ENCODE results near the gene NPB. TPM values are rescaled to one million over a fixed set of nuclear protein-coding genes. Genes with fewer than 3 reads are reported as not detected.

Gene NPB
- total RNA-seq, 2 experiments from 2014 or later = not detected

DNA sequence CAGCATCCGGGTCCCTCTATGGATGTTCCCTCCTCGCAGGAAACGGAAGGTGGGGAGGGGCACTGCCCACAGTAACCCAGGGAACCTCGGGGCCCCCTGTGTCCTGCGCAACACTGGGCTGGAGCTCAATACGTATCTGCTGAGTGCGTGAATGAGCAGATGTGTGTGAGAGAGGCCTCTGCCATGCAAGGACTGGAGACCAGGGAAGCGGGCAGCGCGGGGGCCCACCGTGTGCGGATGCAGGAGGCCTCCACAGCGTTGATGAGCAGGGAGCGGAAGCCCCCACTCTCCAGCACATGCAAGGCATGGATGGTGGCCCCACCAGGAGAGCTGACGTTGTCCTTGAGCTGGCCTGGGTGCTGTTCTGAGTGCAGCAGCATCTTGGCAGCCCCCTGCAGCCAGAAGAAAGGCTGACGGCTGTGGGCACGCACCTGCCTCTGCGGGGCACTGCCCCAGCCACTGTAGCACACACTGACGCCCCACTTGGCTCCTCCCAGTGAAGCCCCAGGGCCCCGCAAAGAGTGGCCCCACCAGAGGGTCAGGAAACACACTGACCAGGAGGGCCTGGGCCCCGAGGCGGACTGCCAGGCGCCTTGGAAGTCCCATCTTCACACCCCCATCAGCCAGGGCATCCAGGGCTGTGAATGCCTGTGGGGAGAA lies 32.2 kb downstream of the NPB start:
- CTCF ChIA-PET = interaction anchor here (1.1 kb wide), 1 partner anchor 28 kb away, joined by 3 read pairs; no protein-coding TSS in a partner anchor
- intact Hi-C loops (cut with micrococcal nuclease) = no loop called here
- Mint-ChIP-seq H3K9me3 (no peaks in the 10 kb centered on the region), H3K4me1 (ENCODE audit: low read depth) (peaks cover 10% of the 10 kb centered on the region), H3K27me3 (peaks cover 7% of the 10 kb centered on the region), H3K4me3 (peak overlapping the region; percentile 9), H3K27ac (no peak overlapping the region), H3K36me3 (peaks cover 32% of the 10 kb centered on the region)
- no peak for DNase-seq
- POLR2A ChIA-PET = interaction anchor here (0.6 kb wide), 1 partner anchor 63 kb away, joined by 4 read pairs; no protein-coding TSS in a partner anchor

DNA sequence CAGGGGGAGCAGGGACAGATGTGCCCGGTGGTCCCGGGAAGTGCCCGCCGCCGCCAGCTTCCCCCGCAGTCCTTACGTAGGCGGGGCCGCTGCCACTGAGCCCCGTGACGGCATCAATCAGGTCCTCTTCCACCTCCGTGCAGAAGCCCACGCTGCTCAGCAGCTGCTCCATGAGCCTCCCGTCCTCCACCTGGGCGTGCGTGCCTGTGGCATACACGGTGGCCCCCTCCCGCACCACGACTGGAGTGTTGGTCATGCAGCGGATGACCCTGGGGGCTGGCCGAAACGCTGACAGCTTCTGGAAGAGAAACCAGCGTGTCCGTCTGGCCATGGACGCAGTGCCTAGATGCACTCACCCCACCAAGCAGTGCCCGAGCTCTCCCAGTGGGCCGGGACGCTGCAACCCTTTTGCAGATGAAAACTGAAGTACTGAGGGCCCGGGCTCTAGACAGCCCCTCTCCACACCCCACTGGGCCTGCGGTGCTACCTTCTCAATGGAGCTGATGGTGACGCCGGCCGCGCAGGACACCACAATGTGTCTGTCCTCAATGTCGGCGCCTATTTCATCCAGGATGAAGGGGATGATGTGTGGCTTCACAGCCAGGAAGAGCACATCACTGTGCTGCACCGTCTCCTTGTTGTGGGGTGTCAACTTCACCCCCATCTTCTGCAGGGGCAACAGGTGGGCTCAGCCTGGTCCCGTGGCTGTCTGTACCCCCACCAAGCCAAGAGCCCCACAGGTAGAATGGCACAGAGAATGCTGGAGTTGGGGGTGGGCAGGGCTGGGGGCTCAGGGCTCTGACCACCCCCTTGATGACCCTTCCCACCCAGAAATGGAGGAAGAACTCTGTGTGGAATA lies 33.0 kb downstream of the NPB start:
- CTCF ChIA-PET = interaction anchor here (0.8 to 1.1 kb wide), 2 partner anchors 25 to 27 kb away, joined by 3 read pairs; no protein-coding TSS in a partner anchor
- no peak for DNase-seq

DNA sequence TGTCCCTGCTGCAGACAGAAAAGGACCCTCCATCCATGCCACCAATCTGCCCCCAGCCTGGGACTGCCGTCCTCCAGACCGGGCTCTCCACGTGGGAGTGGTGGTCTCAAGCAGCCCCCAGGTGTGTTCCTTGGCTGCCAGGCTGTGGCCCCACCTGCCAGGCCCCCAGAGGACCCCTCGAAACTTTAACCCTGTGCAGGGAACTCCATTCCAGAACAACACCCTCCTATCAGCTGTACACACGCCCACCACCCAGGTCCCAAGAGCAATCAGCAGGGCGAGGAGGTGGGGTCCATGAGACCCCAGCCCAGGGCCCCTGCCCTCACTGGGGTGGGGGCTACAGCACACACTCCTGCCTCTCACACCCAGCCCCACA lies 33.7 kb downstream of the NPB start:
- H3K27ac Mint-ChIP-seq = no peak overlapping the region
- H3K9me3 Mint-ChIP-seq = no peaks in the 10 kb centered on the region
- H3K4me1 Mint-ChIP-seq (ENCODE audit: low read depth) = peaks cover 10% of the 10 kb centered on the region
- peaks cover 1% of the 10 kb centered on the region for H3K27me3 Mint-ChIP-seq
- H3K36me3 Mint-ChIP-seq = peaks cover 32% of the 10 kb centered on the region
- ChIA-PET POLR2A (no interaction called here), CTCF (interaction anchor here (0.8 to 1.0 kb wide), 2 partner anchors 24 kb away, joined by 3 to 4 read pairs; no protein-coding TSS in a partner anchor)
- peak overlapping the region; percentile 84 for H3K4me3 Mint-ChIP-seq
- intact Hi-C loops (cut with micrococcal nuclease) = loop anchor here (2.0 kb wide), 1 partner anchor 41 kb away; the partner anchor contains the start of gene ASPSCR1
- no peak for DNase-seq

More for the DNA sequence above, 33.0 kb downstream of the NPB start:
- Mint-ChIP-seq H3K4me3 (peak overlapping the region; percentile 84), H3K4me1 (ENCODE audit: low read depth) (peaks cover 10% of the 10 kb centered on the region), H3K36me3 (peaks cover 32% of the 10 kb centered on the region), H3K27me3 (peaks cover under 1% of the 10 kb centered on the region), H3K27ac (no peak overlapping the region), H3K9me3 (no peaks in the 10 kb centered on the region)
- intact Hi-C loops (cut with micrococcal nuclease) = no loop called here
- POLR2A ChIA-PET = no interaction called here

DNA sequence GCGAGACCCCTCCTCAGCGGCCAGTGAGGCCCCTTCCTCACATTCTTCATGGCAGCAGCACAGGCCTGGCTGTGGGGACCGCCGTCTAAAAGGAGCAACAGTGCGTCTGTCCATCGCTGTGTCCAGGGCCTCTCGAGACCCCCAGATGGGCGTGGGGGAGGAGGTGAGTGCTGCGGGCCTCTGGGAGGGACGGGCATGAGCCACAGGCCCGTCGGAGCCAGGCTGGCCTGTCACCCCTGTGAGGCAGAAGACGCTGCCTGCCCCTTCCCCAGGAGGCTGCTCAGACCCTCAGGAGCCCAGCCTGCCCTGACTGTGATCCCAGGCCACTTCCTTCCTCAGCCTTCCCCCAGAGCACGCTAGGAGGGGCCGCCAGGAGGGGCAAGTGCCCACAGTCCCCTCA lies 37.2 kb downstream of the NPB start:
- H3K27ac Mint-ChIP-seq = no peak overlapping the region
- H3K27me3 Mint-ChIP-seq = peaks cover 2% of the 10 kb centered on the region
- intact Hi-C loops (cut with micrococcal nuclease) = no loop called here
- peaks cover 10% of the 10 kb centered on the region for H3K4me1 Mint-ChIP-seq (ENCODE audit: low read depth)
- peaks cover 18% of the 10 kb centered on the region for H3K36me3 Mint-ChIP-seq
- ChIA-PET POLR2A (no interaction called here), CTCF (interaction anchor here (1.4 kb wide), 1 partner anchor 11 kb away, joined by 3 read pairs; the partner anchor contains the start of gene MAFG)
- H3K4me3 Mint-ChIP-seq = no peak overlapping the region
- DNase-seq = no peak
- H3K9me3 Mint-ChIP-seq = no peaks in the 10 kb centered on the region

DNA sequence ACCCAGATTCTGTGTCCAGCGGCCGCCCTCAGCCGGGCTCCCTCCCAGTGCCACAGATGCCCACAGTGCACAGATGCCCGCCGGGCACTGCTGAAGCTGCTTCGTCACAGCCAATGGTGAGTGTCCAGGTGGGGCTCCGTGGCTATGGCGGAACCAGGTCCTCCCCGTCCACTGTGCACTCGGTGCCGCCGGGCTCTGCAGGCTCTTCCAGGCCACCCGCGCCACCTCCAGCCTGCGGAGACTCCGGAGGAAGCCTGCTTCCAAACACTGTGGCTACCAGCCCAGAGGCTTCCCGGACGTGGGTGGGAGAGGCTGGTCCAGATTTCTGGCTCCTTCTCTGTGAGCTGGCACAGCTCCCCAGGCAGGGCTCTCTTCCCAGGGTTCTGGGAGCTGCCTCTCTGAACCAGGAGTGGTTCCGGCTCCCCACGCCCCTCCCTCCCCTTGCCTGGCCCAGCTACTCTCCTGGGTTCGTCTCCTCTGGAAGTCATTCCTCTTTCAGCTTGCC lies 37.9 kb downstream of the NPB start:
- intact Hi-C loops (cut with micrococcal nuclease) = no loop called here
- H3K36me3 Mint-ChIP-seq = peaks cover 15% of the 10 kb centered on the region
- no peaks in the 10 kb centered on the region for H3K9me3 Mint-ChIP-seq
- peaks cover 10% of the 10 kb centered on the region for H3K4me1 Mint-ChIP-seq (ENCODE audit: low read depth)
- no peak for DNase-seq
- H3K27me3 Mint-ChIP-seq = peaks cover 2% of the 10 kb centered on the region
- H3K4me3 Mint-ChIP-seq = no peak overlapping the region
- no peak overlapping the region for H3K27ac Mint-ChIP-seq
- ChIA-PET POLR2A (no interaction called here), CTCF (no interaction called here)

DNA sequence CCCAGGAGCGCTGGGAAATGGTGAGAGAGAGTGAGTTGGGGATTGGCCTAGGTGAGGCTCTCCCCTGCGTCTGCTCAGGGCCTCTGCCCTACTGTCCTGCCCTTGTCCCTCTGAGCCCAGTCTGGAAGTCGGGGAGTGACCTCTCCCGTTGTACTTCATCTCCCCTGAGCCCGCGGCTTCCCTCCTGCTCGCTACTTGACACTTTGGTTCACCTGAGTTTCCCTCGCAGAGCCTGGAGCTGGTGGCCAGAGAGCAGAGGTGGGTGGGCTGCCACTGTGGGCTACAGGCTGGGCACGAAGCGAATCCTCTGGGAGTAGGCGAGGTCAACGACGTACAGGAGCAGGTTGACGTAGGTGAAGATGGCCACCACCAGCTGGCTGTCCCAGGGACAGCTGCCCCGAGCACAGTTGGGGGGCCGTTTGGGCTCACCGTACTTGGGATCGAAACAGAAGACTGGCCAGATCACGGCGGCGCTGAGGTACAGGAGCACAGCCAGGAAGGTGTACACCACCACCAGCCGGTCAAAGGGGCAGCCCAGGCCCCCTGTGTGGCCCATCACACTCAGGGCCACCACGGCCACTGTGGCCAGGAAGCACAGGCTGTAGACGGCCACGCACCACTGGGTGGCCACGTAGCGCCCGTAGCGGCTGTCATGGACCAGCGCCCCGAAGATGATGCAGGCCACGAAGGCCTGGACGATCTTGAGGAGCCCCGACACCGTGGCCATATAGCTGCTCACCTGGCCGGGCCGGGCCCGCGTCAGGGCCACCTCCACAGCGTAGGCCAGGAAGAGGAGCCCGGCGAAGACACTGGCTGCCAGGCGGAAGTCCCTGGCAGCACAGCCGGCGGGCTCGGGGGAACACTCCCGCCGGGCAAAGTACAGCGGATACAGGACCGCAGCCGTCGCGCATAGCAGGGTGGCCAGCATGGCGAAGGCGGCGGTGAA lies 38.8 kb downstream of the NPB start:
- ChIA-PET CTCF (no interaction called here), POLR2A (no interaction called here)
- Mint-ChIP-seq H3K27me3 (peaks cover 2% of the 10 kb centered on the region), H3K9me3 (no peaks in the 10 kb centered on the region), H3K4me3 (no peak overlapping the region), H3K27ac (no peak overlapping the region), H3K4me1 (ENCODE audit: low read depth) (peaks cover 7% of the 10 kb centered on the region), H3K36me3 (peaks cover 7% of the 10 kb centered on the region)
- no peak for DNase-seq
- intact Hi-C loops (cut with micrococcal nuclease) = no loop called here

DNA sequence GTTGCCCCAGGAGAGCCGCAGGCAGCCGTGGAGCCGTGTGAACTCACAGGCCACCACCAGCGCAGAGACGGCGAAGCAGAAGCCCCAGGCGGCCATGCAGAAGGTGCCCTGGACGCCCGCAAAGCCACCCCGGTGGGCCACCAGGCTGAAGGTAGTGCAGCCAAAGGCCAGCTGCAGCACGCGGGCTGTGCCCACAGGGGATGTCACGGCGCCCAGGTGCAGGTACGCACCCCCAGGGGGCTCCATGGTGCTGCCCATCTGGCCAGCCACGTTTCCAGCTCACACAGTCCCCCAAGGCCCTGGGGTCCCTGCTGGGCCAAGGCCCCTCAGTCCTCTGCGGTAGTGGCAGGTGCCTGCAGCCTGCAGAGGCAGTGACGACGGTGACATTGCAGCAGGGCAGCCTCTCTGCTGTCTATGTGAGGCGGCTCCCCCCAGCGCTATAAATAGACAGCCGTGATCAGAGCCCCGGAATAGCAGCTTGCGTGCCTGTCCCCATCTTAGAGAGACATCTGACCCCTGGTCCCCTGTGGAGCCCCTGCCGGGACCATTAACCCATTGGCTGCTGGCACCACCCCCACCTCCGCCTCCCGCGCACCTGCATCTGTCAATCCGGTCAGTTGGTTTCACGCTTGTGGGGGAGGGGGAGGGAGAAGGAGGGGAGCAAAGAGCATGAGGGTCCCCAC lies 39.6 kb downstream of the NPB start:
- intact Hi-C loops (cut with micrococcal nuclease) = no loop called here
- Mint-ChIP-seq H3K27me3 (peaks cover 2% of the 10 kb centered on the region), H3K27ac (no peak overlapping the region), H3K4me1 (ENCODE audit: low read depth) (peaks cover 5% of the 10 kb centered on the region), H3K4me3 (no peak overlapping the region), H3K9me3 (no peaks in the 10 kb centered on the region), H3K36me3 (peaks cover under 1% of the 10 kb centered on the region)
- POLR2A ChIA-PET = no interaction called here
- no peak for DNase-seq
- CTCF ChIA-PET = no interaction called here

DNA sequence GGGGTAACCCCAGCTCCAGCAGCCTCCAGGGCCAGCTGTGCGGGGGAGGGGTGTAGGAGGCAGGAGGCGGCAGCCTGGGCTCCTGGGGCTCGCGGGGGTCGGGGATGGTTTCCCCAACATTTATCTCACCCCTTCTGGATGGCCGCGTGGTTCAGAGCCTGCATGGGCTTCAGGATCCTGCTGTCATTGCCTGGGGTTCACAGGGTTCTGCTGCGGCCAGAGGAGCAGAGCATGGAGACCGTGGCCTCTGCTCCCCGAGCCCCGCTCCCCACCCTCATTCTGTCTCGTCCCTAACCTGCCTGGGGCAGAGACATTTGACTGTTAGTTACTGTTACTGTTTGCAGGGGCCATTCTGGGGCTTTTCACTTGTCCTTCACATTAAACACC lies 40.1 kb downstream of the NPB start:
- H3K4me1 Mint-ChIP-seq (ENCODE audit: low read depth) = peaks cover 5% of the 10 kb centered on the region
- ChIA-PET CTCF (interaction anchor here (0.6 kb wide), 1 partner anchor 17 kb away, joined by 3 read pairs; no protein-coding TSS in a partner anchor), POLR2A (no interaction called here)
- intact Hi-C loops (cut with micrococcal nuclease) = no loop called here
- no peaks in the 10 kb centered on the region for H3K36me3 Mint-ChIP-seq
- no peaks in the 10 kb centered on the region for H3K9me3 Mint-ChIP-seq
- DNase-seq = no peak
- no peak overlapping the region for H3K4me3 Mint-ChIP-seq
- H3K27me3 Mint-ChIP-seq = peaks cover 2% of the 10 kb centered on the region
- no peak overlapping the region for H3K27ac Mint-ChIP-seq

DNA sequence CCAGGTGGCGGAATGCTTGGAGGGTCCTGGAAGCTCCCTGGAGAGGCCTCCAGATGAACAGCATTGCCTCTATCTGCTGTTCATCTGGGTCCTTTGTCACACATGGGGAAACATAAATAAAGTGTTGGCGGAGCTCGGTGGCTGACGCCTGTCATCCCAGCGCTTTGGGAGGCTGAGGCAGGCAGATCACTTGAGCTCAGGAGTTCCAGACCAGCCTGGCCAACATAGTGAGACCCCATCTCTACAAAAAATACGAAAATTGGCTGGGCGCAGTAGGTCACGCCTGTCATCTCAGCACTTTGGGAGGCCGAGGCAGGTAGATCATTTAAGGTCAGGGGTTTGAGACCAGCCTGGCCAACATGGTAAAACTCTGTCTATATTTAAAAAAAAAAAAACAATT lies 42.8 kb downstream of the NPB start:
- Mint-ChIP-seq H3K27me3 (peaks cover 2% of the 10 kb centered on the region), H3K36me3 (no peaks in the 10 kb centered on the region), H3K9me3 (no peaks in the 10 kb centered on the region), H3K4me1 (ENCODE audit: low read depth) (no peaks in the 10 kb centered on the region), H3K27ac (no peak overlapping the region), H3K4me3 (no peak overlapping the region)
- intact Hi-C loops (cut with micrococcal nuclease) = no loop called here
- POLR2A ChIA-PET = no interaction called here
- DNase-seq = no peak
- CTCF ChIA-PET = interaction anchor here (1.2 kb wide), 1 partner anchor 14 kb away, joined by 9 read pairs; no protein-coding TSS in a partner anchor

DNA sequence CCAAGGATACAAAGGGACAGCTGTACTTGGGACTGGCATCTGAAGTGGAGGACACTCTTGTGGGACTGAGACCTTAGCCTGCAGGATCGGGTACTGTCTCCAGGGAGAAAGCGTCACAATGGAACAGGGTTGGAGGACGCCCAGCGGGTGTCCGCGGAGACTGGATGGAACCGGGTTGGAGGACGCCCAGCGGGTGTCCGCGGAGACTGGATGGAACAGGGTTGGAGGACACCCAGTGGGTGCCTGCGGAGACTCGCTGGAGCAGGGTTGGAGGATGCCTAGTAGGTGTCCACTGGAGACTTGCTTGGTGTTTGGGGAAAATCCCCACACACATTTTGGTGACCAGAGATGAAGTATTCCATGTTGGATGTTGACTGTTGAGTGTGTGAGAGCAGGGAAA lies 45.2 kb downstream of the NPB start, which contains the start of gene MYADML2:
Gene MYADML2, minus strand, starts transcription at position 45 of the 400 bp plus-strand sequence. CDS start 5,492 bp downstream, outside the sequence.
- Mint-ChIP-seq H3K36me3 (no peaks in the 10 kb centered on the region), H3K27ac (no peak within 1 kb of the TSS), H3K4me1 (ENCODE audit: low read depth) (no peaks in the 10 kb centered on the region), H3K9me3 (no peaks in the 10 kb centered on the region), H3K4me3 (no peak within 1 kb of the TSS), H3K27me3 (no peaks in the 10 kb centered on the region)
- intact Hi-C loops (cut with micrococcal nuclease) = no loop called here
- no peak for DNase-seq
- CTCF ChIA-PET = interaction anchor here (1.2 kb wide), 1 partner anchor 73 kb away, joined by 4 read pairs; no protein-coding TSS in a partner anchor
- POLR2A ChIA-PET = no interaction called here

All from activated CD4-positive, alpha-beta memory T cell treated with anti-CD3 and anti-CD28 coated beads for 36 hours (primary cell).